Amygdala (tissue), 56 donors: Measurements from ENCODE around the gene ACAT1.
"Not testable (repeated sequence)": the region's sequence is repeated elsewhere in the genome, so short reads cannot be mapped to it uniquely, and the experiment has no call there.

Source experiments
- DNase-seq, 56 donors: peaks; one replicate each; lab custom pipeline; 2025; lab: John Stamatoyannopoulos, UW

The ACAT1 gene

DNA sequence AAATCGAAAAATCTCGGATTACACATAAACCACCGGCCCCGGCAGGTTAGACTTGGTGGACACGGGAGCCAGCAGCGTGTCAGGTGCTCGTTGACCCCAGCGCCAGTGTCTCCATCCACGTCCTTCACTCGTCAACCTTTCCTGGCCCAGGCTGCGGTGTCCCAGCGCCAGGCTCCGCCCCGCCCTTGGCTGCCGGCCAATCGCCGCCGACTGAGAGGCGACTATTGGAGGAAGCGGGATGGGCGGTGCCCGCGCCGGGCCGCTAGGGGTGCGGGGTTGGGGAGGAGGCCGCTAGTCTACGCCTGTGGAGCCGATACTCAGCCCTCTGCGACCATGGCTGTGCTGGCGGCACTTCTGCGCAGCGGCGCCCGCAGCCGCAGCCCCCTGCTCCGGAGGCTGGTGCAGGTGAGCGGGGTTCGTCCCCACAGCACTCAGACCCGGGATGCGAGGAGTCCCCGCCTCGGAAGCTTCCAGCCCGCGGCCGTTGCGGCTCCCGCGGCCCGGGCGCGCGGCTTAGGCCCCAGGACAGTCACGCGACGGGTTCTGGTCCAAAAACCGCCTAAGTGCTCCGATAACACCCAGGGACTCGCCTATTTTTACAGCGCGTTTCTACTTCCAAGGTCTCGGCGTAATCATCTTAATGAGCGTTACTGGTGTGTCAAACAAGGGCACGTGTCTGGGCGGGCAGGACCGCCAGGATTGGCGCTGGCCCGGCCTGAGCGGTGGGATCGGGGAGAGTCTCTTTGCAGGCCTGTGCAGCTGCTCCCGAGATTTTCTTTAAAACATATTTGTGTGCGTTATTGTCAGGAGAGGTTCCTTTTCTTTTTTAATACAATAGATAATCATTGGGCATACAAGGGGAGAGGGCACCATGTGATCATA, at the start of gene ACAT1:
TSS of gene ACAT1 (plus strand) at position 294 of the 882 bp plus-strand sequence. CDS start at position 334, 40 bp downstream.
- DNase-seq = peak; percentile 58 to 97 (median 88)

GRCh38 chr11:108084811-108085210, 36.6 kb upstream of the ACAT1 start:
- DNase-seq = no peak

DNA sequence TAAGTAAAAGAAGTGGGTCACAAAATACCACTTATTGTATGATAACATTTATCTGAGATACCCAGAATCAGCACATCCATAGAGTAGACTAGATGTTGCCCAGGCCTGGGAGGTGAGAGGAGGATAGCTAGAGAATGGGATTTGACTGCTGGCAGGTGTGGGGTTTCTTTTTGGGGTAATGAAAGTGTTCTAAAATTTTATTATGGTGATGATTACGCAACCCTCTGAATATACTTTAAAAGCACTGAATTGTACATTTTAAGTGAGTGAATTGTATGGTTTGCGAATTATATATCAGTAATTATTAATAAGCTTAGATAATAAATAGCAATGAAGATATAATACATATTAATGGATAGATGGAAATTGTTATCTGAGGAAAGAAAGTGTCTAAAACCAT, 35.7 kb upstream of the ACAT1 start:
- DNase-seq = no peak

DNA sequence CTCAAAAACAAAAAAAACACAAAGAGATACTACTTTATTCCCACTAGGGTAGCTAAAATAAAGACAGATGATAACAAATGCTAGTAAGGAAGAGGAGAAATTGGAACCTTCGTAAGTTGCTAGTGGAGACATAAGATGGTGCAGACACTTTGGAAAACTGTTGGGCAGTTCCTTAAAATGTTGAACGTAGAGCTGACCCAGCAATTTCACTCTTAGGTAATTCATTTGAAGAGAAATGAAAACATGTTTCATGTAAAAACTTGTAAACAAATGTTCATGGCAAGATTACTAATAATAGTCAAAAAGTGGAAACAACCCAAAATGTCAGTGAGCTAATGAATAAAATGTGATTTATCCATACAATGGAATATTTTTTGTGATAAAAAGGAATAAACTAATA, 29.2 kb upstream of the ACAT1 start:
- DNase-seq = no peak

- DNase-seq = no peak
Observed at GRCh38 chr11:108093128-108093904, 28.1 kb upstream of the ACAT1 start.

GRCh38 chr11:108097179-108097578, 24.2 kb upstream of the ACAT1 start:
- DNase-seq = no peak

DNA sequence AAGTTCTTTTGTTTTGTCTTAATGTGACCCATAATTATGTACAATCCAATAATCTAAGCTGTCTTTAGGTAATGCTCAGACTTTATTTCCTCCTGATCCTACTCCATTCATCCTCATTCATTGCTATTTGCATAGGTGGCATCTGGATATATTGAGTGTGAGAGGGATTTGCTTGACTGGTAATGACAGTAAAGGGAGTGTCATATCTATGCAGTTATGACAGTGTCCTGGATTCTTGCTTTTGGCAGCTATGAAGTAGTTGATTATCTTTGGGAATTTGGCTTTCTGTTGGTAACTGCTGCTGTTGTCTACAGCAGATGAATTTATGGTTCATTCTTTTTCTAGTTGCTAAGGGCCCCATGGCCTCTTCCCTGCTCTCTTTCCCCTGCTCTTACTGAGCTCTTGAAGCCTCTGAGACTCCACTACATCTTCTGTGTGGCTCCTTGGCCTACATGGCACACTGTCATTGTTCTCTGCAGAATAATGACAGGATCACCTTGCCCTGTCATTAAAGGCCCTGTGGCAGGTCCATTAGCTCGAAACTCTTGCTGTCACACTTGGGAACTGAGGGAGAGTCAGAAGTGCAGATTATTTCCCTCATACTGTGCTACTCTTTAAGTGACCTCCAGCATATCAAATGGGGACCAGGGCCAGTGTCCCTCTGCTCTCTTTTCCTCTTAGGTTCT, 20.1 kb upstream of the ACAT1 start:
- no peak for DNase-seq

- DNase-seq = no peak
Observed at GRCh38 chr11:108111126-108111525, 10.2 kb upstream of the ACAT1 start.

- DNase-seq = no peak
Observed at GRCh38 chr11:108112057-108112456, 9.3 kb upstream of the ACAT1 start.

- DNase-seq = peak in 54 of 56 donors; percentile 1 to 89 (median 54)
Observed at GRCh38 chr11:108115500-108116140, 5.7 kb upstream of the ACAT1 start.

- no peak for DNase-seq
Observed at GRCh38 chr11:108117746-108118371, 3.5 kb upstream of the ACAT1 start.

DNA sequence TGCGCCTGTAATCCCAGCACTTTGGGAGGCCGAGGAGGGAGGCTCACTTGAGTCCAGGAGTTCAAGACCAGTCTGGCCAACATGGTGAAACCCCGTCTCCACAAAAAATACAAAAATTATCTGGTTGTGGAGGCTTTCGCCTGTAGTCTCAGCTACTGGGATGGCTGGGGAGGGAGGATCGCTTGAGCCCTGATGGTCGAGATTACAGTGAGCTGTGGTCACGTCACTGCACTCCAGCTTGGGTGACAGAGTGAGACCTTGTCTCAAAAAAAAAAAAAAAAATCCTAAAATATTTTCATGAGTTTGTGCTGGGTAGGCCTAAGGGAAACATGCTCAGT, 462 bp upstream of the ACAT1 start:
- DNase-seq = not testable (repeated sequence)

DNA sequence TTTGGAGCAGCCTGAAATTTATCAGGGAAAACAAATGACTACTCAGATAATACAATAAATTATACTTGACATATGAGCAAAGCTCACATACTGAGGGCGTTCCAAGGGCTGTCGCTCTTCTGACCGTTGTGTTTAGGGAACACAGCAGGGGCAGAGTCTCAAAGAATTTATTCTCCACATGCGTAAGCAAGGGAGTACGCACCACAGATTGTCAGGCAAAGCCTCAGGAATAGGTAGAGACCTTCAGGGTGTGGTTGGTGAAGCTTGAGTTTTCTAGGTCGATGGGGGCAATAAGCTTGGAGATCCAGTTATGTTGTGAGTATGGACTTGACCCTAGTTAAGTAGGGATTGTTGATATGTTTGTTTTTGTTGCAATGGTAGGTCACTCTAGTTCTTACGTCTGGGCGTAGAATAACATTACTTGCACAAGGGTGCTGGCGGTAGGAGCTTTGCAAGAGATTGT, 830 bp downstream of the ACAT1 start:
- DNase-seq = peak in 7 of 56 donors; percentile 1 to 46 (median 15)

GRCh38 chr11:108125096-108125495, 3.7 kb downstream of the ACAT1 start:
- no peak for DNase-seq

DNA sequence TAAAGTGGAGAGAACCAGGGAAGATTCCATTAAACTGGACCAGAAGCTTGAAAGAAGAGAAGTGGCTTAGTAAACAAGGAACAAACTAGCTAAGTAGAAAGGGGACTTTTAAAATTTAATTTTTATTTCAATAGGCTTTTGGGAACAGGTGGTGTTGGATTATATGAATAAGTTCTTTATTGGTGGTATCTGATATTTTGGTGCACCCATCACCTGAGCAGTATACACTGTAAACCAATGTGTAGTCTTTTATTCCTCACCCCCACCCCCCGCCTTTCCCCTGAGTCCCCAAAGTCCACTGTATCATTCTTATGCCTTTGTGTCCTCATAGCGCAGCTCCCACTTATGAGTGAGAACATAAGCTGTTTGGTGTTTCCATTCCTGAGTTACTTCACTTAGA, 7.4 kb downstream of the ACAT1 start:
- no peak for DNase-seq

DNA sequence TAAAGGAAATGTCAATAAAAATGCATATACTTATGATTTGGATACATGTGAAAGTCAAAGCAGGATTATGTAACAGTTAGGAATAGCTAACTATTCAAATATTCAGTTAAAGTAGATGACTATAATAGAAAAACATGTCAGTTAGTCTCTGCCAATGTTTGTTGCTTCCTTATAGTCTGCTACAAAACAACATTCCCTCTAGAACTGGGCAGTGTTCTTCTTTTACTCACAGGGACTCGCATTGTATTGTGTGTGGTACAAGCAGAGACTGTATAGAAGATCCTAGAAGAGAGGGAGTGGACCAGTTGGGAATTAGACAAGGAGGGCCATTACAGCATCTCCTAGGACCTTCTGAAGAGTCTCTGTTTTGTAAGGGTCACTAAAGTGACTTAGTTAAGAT, 10.6 kb downstream of the ACAT1 start:
- DNase-seq = no peak

DNA sequence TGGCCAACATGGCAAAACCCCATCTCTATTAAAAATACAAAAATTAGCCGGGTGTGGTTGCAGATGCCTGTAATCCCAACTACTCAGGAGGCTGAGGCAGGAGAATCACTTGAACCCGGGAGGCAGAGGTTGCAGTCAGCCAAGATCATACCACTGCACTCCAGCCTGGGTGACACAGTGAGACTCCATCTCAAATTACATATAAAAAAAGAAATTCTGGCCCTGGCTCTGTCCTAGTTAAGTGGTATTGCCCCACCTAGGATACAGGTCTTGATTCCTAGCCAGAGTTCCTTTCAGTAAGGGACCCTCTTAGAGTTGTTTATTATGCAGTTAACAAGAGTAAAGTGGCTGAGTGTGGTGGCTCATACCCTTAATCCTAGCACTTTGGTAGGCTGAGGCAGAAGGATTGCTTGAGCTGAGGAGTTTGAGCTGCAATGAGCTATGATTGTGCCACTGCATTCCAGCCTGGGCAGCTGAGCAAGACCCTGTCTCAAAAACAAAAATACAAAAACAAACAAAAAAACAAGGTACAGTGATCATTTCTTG, 11.7 kb downstream of the ACAT1 start:
- not testable (repeated sequence) for DNase-seq

- DNase-seq = no peak
Observed at GRCh38 chr11:108135845-108136544, 14.6 kb downstream of the ACAT1 start.

DNA sequence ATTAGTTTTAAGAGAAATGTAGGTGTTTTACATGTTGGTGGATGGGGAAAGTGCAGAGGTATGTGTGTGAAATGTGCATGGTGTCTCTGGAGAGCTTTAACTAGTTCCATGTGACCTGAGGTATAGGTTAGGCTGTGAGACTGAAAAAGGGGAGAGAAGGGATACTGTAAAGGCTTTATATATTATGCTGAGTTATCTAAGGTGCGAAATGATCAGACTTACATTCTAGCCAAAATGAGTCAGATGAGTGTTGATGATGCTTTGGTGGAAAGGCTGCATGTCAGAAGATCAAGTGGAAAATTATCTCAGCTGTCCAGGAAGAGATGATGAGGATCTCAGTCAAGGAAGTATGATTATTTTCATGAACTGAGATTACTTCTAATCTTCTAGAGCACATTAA, 15.8 kb downstream of the ACAT1 start:
- no peak for DNase-seq
